Cardiac fibroblast (primary cell): ENCODE data around the gene C5.

Experiments used
- DNase-seq, 2 donors: peaks; one replicate each; pipeline versions ENCODE4 v3.0.0 to v3.0.0-alpha.2; 2010; ENCODE audit warnings: low read depth in 2 of 2
- H3K4me3 ChIP-seq, 2 donors: replicated peaks in 1 of 2; 1 replicate in 1 of 2; 2 replicates in 1 of 2; pipeline ENCODE4 v1.5.1; 2011; ENCODE audit warnings: low read depth in 2 of 2, low read length in 2 of 2, mild to moderate bottlenecking in 2 of 2, moderate library complexity in 1 of 2
- CTCF ChIP-seq: IDR thresholded peaks from one replicate; pipeline ENCODE4 v1.5.1; 2011; ENCODE audit warnings: low read depth, mild to moderate bottlenecking, low read length, inconsistent platforms

Gene C5

GRCh38 chr9:121009650-121010049 lies 40.4 kb downstream of the C5 start:
- no peak for DNase-seq
- TF ChIP-seq CTCF, result no peak
- H3K4me3 ChIP-seq, result no peak overlapping the region

GRCh38 chr9:120999317-120999716 lies 50.8 kb downstream of the C5 start:
- no peak for TF ChIP-seq CTCF
- H3K4me3 ChIP-seq, result no peak overlapping the region

GRCh38 chr9:120998111-120998510 lies 52.0 kb downstream of the C5 start:
- DNase-seq, result no peak
- no peak for TF ChIP-seq CTCF
- no peak overlapping the region for H3K4me3 ChIP-seq

More at GRCh38 chr9:120999317-120999716, 50.8 kb downstream of the C5 start:
- no peak for DNase-seq

- no peak for DNase-seq
- TF ChIP-seq CTCF, result no peak
- no peak overlapping the region for H3K4me3 ChIP-seq
These were observed 52.6 kb downstream of the C5 start for GRCh38 chr9:120997502-120997901.

- TF ChIP-seq CTCF, result no peak
- no peak for DNase-seq
- H3K4me3 ChIP-seq, result no peak overlapping the region
These were observed 53.7 kb downstream of the C5 start for GRCh38 chr9:120996409-120996808.

GRCh38 chr9:120989065-120989464 lies 61.0 kb downstream of the C5 start:
- no peak overlapping the region for H3K4me3 ChIP-seq
- TF ChIP-seq CTCF, result no peak
- DNase-seq, result no peak

- H3K4me3 ChIP-seq, result no peak overlapping the region
- TF ChIP-seq CTCF, result peak; percentile 63
- peak; percentile 69 to 83 for DNase-seq
These were observed 64.3 kb downstream of the C5 start for GRCh38 chr9:120985819-120986222.
